Measurements from ENCODE around the gene KCND3. TPM values are rescaled to one million over a fixed set of nuclear protein-coding genes. Genes with fewer than 3 reads are reported as not detected.

The KCND3 gene
- total RNA-seq, 2 experiments from 2014 or later, result not detected

DNA sequence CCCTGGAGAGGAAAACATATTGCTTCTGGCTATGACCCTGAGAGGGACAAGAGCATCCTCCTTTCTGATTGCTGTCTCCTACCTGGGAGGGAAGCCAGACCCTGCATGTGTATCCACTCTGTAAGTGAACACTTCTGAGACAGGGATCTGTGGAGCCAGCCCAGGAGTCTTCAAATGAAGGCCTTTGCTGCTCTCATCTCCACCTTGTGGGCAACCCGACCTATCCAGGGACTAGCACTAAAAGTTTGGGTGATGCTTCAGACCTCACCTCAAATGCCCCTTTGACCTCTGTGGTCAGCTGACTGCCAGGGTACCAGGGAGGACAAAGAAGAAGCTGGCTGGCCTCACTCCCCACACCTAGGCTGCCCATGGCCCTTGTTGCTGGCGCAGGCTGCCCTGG, 64.7 kb downstream of the KCND3 start:
- no peak for DNase-seq
- Mint-ChIP-seq H3K9me3 (no peaks in the 10 kb centered on the region), H3K36me3 (no peaks in the 10 kb centered on the region), H3K27ac (no peak overlapping the region), H3K4me3 (no peak overlapping the region), H3K27me3 (peaks cover 12% of the 10 kb centered on the region), H3K4me1 (no peaks in the 10 kb centered on the region)

DNA sequence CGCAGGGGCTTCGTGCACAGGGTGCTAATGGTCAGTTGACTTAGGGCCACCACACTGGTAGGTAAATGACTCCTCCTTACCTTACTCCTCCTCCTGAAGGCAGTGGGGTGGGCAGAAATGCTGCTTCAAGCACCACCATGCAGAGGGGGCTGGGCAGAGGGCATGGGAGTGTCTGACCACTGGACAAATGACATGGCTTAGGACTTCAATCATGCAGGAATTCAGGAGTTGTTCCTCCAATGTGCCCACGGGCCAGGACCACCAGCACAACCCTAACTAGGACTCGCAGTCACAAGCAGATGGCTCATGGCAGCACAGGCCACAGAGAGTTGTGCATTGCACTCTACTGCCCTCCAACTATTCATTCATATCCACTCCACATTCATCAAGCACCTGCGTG, 65.7 kb downstream of the KCND3 start:
- H3K4me1 Mint-ChIP-seq, result no peaks in the 10 kb centered on the region

DNA sequence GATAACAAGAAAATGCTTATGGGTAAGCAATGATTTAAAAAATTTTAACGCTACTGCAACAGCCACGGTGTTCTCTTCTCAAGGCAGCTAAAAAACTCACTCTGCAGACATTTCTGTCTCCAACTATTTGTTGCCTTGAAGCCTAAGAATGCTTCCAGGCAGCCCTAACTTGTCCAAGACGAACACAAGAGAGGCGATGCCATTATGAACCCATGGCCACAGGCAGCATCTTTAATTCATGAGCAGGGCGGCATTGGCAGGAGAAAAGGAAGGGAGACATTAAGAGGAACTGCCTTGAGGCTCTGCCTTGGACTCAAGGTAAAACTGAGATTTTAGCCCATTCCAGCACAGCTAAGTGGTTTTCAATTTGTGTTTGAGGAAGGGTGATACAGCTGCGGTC, 67.5 kb downstream of the KCND3 start:
- no peak for DNase-seq
- H3K27me3 Mint-ChIP-seq, result peaks cover 25% of the 10 kb centered on the region
- no peaks in the 10 kb centered on the region for H3K4me1 Mint-ChIP-seq
- no peak overlapping the region for H3K4me3 Mint-ChIP-seq
- H3K27ac Mint-ChIP-seq, result no peak overlapping the region
- no peaks in the 10 kb centered on the region for H3K36me3 Mint-ChIP-seq
- H3K9me3 Mint-ChIP-seq, result no peaks in the 10 kb centered on the region

More for the DNA sequence above, 65.7 kb downstream of the KCND3 start:
- peaks cover 23% of the 10 kb centered on the region for H3K27me3 Mint-ChIP-seq
- DNase-seq, result no peak
- no peaks in the 10 kb centered on the region for H3K9me3 Mint-ChIP-seq
- H3K27ac Mint-ChIP-seq, result no peak overlapping the region
- no peaks in the 10 kb centered on the region for H3K36me3 Mint-ChIP-seq
- H3K4me3 Mint-ChIP-seq, result no peak overlapping the region

DNA sequence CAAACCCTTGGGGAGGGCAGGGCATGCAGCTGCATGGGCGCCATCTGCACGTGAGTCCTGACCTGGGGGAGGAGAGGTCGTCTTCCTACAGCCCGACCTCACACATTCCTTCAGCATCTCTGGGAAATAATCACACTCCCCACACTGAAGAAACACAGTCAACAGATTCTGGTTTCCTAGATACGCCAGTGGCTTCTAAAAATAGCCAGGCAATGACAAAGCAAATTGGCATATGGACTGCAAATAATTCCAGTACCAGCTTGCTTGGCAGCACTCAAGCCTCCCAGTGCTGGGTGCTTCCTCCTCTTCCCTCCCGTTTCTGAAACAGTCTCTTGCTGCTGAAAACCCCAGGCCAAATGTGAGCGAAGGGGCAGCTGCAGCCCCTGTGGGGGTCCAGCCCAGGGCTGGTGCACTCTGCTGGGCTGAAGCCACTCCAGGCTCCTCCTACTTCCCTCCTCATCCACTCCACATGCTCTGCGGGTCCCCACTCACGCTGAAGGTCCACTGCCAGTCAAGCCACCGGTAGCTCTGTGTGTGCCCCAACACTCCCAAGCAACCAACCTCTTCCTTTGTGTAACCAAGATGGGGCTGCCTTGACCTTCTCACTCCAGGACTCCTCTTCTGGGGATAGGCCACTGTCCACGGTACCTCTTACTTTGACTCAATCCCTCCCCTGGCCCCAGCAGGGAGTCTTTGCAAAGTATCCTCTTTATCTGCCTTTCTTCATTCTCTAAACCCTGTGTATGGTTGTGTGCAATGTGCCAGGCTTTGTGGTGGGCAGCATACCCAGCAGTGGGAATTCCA, 69.0 kb downstream of the KCND3 start:
- H3K27me3 Mint-ChIP-seq, result peaks cover 25% of the 10 kb centered on the region
- no peaks in the 10 kb centered on the region for H3K9me3 Mint-ChIP-seq
- H3K4me1 Mint-ChIP-seq, result no peaks in the 10 kb centered on the region
- DNase-seq, result no peak
- no peak overlapping the region for H3K27ac Mint-ChIP-seq
- no peaks in the 10 kb centered on the region for H3K36me3 Mint-ChIP-seq
- H3K4me3 Mint-ChIP-seq, result no peak overlapping the region

DNA sequence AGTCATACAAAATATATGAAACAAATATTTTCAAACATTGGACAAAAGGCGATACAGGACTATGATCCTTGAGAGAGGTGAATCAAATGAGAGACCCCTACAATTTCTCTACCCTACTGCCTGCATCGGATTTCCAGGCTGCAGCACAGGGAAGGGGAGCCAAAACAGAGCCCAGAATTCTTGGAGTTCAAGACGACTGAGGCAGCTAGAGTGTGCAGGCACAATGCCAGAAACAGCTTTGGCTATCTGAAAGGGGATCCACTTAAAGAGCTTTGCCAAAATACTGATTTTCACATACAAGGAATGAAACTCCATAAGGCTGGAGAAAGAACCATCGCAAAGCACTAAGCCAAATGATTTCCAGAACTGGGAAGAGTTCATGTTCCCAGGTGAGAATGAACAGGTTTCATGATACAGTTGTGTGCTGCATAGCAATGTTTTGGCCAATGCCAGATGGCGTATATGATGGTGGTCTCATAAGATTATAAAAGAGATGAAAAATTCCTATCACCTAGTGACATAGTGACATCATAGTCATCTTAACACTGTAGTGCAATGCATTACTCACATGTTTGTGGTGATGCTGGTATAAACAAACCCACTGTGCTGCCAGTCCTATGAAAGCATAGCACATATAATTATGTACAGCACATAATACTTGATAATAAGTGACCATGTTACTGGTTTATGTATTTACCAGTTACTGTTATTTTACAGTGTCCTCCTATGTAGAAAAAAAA, 77.5 kb downstream of the KCND3 start:
- Mint-ChIP-seq H3K27me3 (peaks cover 27% of the 10 kb centered on the region), H3K4me3 (no peak overlapping the region), H3K36me3 (peaks cover 1% of the 10 kb centered on the region), H3K4me1 (no peaks in the 10 kb centered on the region), H3K27ac (no peak overlapping the region), H3K9me3 (peaks cover 4% of the 10 kb centered on the region)
- no peak for DNase-seq

DNA sequence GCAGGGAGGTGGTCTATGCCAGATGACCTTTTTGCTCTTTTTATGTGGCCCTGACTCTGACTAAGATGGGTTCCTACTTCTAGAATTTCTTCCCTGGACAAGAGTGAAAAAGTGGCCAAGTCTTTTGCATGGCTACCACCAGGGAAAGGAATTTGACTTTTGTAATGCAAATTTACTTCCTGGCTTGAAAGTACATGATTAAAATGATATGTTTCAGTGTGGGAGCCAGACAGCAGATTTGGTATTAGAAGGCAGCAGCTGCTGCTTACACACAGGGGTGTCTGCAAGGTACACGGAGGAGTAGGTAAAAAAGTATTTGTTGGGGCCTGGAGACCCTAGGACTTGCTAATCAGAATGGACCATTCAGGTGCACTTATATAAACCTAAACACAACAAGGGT, 78.4 kb downstream of the KCND3 start:
- H3K27me3 Mint-ChIP-seq, result peaks cover 28% of the 10 kb centered on the region

DNA sequence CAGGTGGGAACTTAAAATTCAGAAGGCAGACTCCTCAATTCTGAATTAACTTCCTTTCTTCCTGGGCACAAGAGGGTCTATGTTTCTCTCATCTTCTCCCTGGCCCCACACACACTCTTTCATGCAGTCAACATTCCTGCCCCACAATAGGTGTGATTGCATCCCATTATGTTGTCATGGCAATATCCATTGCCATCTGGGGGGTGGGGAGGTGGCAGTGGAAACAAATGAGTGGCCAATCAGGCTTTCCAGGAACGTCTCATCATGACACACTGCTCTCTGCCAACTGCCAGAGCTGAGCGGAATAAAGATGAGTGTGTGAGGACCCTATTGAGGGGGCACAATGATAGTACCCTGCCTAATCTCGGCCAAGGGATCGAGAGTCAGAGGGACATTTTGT, 80.4 kb downstream of the KCND3 start:
- Mint-ChIP-seq H3K36me3 (no peaks in the 10 kb centered on the region), H3K4me1 (peaks cover 2% of the 10 kb centered on the region), H3K9me3 (peaks cover 2% of the 10 kb centered on the region), H3K27me3 (peaks cover 36% of the 10 kb centered on the region), H3K27ac (no peak overlapping the region), H3K4me3 (no peak overlapping the region)
- DNase-seq, result no peak

More for the DNA sequence above, 78.4 kb downstream of the KCND3 start:
- Mint-ChIP-seq H3K4me3 (no peak overlapping the region), H3K27ac (no peak overlapping the region), H3K4me1 (no peaks in the 10 kb centered on the region), H3K9me3 (peaks cover 4% of the 10 kb centered on the region), H3K36me3 (peaks cover 1% of the 10 kb centered on the region)
- DNase-seq, result no peak

DNA sequence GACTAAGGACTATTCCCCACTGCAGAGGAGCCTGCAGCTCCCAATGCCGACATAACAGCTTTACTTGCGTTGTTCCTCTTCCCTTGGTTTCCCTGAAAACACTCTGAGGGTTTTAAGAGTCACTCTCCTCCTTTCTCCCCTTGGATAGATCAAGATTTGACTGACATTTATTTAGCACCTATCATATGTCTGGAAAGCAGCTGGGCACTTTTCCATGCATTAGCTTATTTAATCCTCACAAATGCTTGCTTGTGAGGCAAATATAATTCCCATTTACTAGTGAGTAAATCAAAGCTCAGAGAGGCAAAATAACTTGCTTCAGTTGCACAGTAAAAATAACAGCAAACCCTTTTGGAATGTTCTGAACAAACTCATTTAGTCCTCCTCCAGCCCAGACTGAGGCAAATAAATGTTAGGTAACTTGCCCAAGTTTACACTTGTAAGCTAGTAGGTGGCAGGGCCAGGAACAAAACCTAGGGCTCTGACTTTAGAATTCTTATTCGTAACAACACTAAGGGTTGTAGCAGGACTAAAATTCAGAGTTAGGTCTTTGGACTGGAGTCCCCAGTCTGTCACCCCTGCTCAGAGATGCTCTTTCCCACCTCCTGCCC, 81.4 kb downstream of the KCND3 start:
- peaks cover 32% of the 10 kb centered on the region for H3K27me3 Mint-ChIP-seq
- no peak overlapping the region for H3K27ac Mint-ChIP-seq
- no peak overlapping the region for H3K4me3 Mint-ChIP-seq
- no peaks in the 10 kb centered on the region for H3K36me3 Mint-ChIP-seq
- no peaks in the 10 kb centered on the region for H3K9me3 Mint-ChIP-seq
- H3K4me1 Mint-ChIP-seq, result peaks cover 2% of the 10 kb centered on the region
- DNase-seq, result no peak

DNA sequence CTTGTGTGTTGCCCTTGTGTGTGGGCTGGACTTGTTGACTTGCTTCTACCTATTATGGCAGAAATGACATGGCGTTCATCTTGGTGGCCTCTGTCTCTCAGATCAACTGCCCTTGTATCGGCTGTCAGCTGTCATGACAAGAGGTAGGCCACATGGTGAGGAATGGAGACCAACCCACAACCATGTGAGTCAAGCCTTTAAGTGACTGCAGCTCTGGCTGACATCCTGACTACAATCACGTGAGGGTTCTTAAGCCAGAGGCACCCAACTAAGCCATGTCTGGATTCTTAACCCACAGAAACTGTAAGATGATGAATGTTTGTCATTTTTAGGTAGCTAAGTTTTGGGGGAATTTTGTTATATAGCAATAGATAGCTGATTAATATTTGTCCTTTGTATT, 82.1 kb downstream of the KCND3 start:
- no peak overlapping the region for H3K27ac Mint-ChIP-seq
- no peak overlapping the region for H3K4me3 Mint-ChIP-seq
- H3K36me3 Mint-ChIP-seq, result no peaks in the 10 kb centered on the region
- H3K4me1 Mint-ChIP-seq, result peaks cover 2% of the 10 kb centered on the region
- H3K9me3 Mint-ChIP-seq, result no peaks in the 10 kb centered on the region
- peaks cover 32% of the 10 kb centered on the region for H3K27me3 Mint-ChIP-seq
- no peak for DNase-seq

DNA sequence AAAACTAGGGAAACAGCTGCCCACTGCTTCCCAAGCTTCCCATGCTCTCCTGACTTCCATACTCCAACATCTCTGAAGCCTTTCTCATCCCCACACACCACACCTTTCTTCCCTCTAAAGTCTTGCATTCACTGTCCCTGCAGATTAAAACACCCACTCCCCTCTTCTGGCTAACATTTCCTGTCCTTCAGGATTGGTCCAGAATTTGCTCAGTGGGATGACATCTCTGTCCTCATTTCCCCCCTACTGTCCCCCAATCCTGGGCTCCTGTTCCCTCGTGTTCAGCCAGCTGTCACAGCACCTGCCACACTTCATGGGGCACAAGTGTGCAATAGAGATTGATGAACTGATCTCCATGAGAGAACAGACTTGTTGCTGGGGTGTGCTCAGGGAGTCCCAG, 82.7 kb downstream of the KCND3 start:
- DNase-seq, result no peak
- Mint-ChIP-seq H3K27ac (no peak overlapping the region), H3K9me3 (no peaks in the 10 kb centered on the region), H3K4me1 (peaks cover 2% of the 10 kb centered on the region), H3K36me3 (no peaks in the 10 kb centered on the region), H3K27me3 (peaks cover 32% of the 10 kb centered on the region), H3K4me3 (no peak overlapping the region)

DNA sequence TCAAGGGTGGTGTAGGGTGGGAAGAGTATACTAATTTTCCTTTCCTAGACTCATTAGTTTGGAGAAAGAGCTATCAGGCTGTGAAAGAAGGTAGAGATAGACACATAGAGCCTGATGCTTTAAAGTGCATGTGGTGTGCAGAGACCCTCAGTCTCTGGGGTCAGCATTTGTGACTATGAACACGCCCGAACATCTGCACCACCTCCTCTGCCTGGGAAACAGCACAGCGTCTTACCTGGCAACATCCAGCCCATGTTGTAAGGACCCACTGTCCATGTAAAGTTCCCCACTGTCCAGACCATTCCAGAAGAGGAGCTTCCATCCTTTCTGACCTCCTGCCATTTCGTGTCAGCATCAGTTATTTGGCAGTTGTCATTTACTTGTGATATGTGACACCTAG, 83.4 kb downstream of the KCND3 start:
- Mint-ChIP-seq H3K36me3 (no peaks in the 10 kb centered on the region), H3K4me1 (peaks cover 2% of the 10 kb centered on the region), H3K27ac (no peak overlapping the region), H3K27me3 (peaks cover 32% of the 10 kb centered on the region), H3K4me3 (no peak overlapping the region), H3K9me3 (no peaks in the 10 kb centered on the region)
- DNase-seq, result no peak

DNA sequence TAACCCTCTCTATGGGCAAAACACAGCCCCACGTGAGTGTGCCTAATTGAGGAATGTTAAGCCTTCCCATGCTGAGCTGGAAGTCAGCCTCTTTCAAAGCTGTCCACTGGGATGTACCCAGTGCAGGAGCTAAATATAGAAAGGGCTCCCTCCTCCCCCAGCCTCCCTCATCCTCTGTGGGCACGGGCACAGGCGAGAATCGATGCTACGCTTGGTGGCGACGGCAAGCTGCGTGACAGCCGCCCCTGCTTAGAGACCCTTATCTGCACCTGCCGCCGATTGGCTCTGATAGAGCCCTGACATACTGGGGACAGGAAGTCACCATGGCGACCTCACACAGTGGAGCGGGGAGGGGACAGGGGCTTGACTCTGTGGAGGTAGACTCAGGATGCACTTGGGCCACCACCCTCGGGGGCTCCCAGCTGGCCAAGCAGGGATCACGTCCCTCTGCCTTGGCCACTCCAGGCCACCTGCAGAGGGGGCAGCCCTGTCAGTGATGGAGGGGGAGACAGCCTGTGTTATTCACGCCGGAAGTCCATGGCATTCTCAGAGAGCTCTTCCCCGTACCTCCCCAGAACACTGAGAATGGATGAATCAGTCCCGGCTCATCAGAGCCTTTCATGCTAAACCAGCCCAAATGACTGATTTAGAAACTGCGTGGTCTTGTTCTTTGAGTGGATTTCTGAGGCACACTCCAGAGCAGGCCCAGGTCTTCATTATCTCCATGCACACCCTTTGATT, 84.8 kb downstream of the KCND3 start:
- H3K4me1 Mint-ChIP-seq, result peaks cover 2% of the 10 kb centered on the region
- H3K4me3 Mint-ChIP-seq, result no peak overlapping the region
- DNase-seq, result peak; percentile 6

DNA sequence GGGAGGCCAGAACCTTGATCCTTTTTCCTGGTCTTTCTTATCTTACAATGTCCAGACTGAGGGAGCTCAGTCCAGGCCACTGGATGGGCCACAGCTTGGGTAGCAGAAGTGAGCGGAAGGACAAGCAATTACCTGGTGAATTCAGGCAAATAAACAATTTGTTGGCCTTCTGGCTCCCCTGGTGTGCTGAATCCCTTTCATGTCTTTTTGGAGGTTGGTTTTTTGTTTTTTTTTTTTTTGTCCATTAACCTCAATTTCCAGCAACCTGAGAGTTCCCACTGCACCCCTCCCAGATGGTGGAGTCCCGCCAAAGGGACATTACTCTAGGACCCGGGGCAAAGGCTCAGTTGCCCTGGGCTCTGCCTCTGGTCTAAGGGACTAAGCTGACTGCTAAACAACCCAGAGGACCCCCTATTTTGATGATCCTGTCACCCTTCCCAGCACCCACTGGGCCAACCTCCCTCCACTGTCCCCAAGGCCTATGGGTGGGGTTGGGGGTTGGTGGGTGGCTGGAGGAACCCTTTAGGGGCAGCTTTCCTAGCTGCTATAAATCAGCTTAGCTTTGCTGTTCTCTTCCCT, 85.5 kb downstream of the KCND3 start:
- Mint-ChIP-seq H3K4me3 (no peak overlapping the region), H3K27me3 (peaks cover 20% of the 10 kb centered on the region), H3K9me3 (no peaks in the 10 kb centered on the region), H3K36me3 (no peaks in the 10 kb centered on the region), H3K27ac (no peak overlapping the region), H3K4me1 (peaks cover 2% of the 10 kb centered on the region)
- DNase-seq, result no peak

More for the DNA sequence above, 84.8 kb downstream of the KCND3 start:
- peaks cover 26% of the 10 kb centered on the region for H3K27me3 Mint-ChIP-seq
- H3K36me3 Mint-ChIP-seq, result no peaks in the 10 kb centered on the region
- no peak overlapping the region for H3K27ac Mint-ChIP-seq
- H3K9me3 Mint-ChIP-seq, result no peaks in the 10 kb centered on the region

DNA sequence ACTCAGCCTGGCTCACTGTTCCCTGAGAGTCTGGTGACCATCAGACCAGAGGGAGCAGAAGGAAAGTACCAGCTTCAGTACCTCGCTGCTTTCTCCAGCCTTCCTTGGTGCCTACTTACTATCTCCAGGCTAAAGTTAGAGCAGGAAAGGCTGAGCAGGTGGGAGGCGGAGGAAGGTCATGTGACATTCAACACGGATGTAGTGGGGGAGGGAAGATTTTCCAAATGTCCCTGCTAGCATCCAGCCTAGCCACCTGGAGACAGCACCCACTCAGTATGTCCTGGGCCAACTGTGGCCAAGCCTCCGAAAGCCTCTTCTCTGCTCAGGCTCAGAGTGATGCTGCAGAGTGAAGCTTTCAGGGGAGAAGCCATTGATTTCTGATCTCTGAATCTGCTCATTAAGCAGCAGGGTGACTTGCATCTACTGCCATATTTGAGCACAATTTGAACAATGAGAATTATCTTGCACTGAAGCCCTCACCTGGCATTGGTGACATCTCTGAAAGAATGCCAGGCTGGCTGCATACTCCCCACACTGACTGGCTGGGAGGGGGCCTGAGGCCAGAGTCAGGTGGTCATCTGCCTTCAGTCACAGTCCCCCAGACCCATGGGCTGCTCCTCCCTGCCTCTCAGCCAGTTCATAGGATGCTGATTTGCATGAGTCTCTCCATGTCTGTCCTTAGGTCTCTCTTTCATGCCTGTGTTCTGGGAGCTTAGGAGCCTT, 86.2 kb downstream of the KCND3 start:
- H3K4me3 Mint-ChIP-seq, result no peak overlapping the region

More for the DNA sequence above, 86.2 kb downstream of the KCND3 start:
- Mint-ChIP-seq H3K36me3 (no peaks in the 10 kb centered on the region), H3K9me3 (no peaks in the 10 kb centered on the region), H3K27ac (no peak overlapping the region), H3K4me1 (peaks cover 2% of the 10 kb centered on the region), H3K27me3 (peaks cover 19% of the 10 kb centered on the region)
- no peak for DNase-seq
